HL-60 (cell line): ENCODE results near the gene AMHR2.

Source experiments
- CTCF ChIP-seq: IDR thresholded peaks from one replicate; pipeline ENCODE4 v1.5.1; 2011; ENCODE audit warnings: low read length, control low read depth, inconsistent platforms; ENCODE audit not compliant: insufficient read depth
- GABPA ChIP-seq: IDR thresholded peaks from 2 replicates; pipeline ENCODE4 v1.6.1; 2012; ENCODE audit warnings: low read depth
- POLR2AphosphoS5 ChIP-seq: IDR thresholded peaks from 2 replicates; pipeline ENCODE4 v1.6.1; 2012; ENCODE audit warnings: low read depth
- REST ChIP-seq: IDR thresholded peaks from 2 replicates; pipeline ENCODE4 v1.6.1; 2012; ENCODE audit warnings: low read depth; ENCODE audit not compliant: insufficient replicate concordance

- TF ChIP-seq CTCF (no peak), GABPA (no peak), POLR2AphosphoS5 (no peak), REST (no peak)
Measured at GRCh38 chr12:53461591-53461990, 37.9 kb downstream of the AMHR2 start.
